Suppressor macrophage treated with lipopolysaccharide for 4 hours (primary cell): Measurements from ENCODE around the gene NDUFC2.
"Not testable (repeated sequence)": the region's sequence is repeated elsewhere in the genome, so short reads cannot be mapped to it uniquely, and the experiment has no call there.

Source experiments
- DNase-seq: peaks from one replicate; pipeline ENCODE4 v3.0.0-alpha.2; 2020

The NDUFC2 gene

GRCh38 chr11:78078218-78079167, 1.2 kb downstream of the NDUFC2 start:
- peak; percentile 16 for DNase-seq

- not testable (repeated sequence) for DNase-seq
These were observed 2.1 kb downstream of the NDUFC2 start for GRCh38 chr11:78077592-78077991.

GRCh38 chr11:78076733-78077403, 2.8 kb downstream of the NDUFC2 start:
- no peak for DNase-seq

- DNase-seq, result no peak
These were observed 4.9 kb downstream of the NDUFC2 start for GRCh38 chr11:78074756-78075155.

- no peak for DNase-seq
These were observed 7.2 kb downstream of the NDUFC2 start for GRCh38 chr11:78072455-78072854.

GRCh38 chr11:78071717-78072116, 7.9 kb downstream of the NDUFC2 start:
- no peak for DNase-seq

- no peak for DNase-seq
These were observed 9.0 kb downstream of the NDUFC2 start for GRCh38 chr11:78070621-78071020.

- DNase-seq, result no peak
These were observed 10.2 kb downstream of the NDUFC2 start for GRCh38 chr11:78069465-78069864.

- DNase-seq, result no peak
These were observed 12.0 kb downstream of the NDUFC2 start for GRCh38 chr11:78067704-78068103.

- DNase-seq, result peak; percentile 39
These were observed 13.2 kb downstream of the NDUFC2 start for GRCh38 chr11:78066471-78066870.

GRCh38 chr11:78065203-78065602, 14.5 kb downstream of the NDUFC2 start:
- DNase-seq, result no peak

GRCh38 chr11:78063440-78064181, 16.1 kb downstream of the NDUFC2 start, which contains the start of gene THRSP:
Gene THRSP, plus strand, starts transcription at chr11:78063861. Its CDS starts 21 bp downstream, at chr11:78063882.
- DNase-seq, result no peak

GRCh38 chr11:78062671-78063070, 17.0 kb downstream of the NDUFC2 start:
- DNase-seq, result no peak

GRCh38 chr11:78061921-78062311, 17.7 kb downstream of the NDUFC2 start:
- no peak for DNase-seq

- no peak for DNase-seq
These were observed 18.4 kb downstream of the NDUFC2 start for GRCh38 chr11:78061088-78061920.

GRCh38 chr11:78060533-78060932, 19.1 kb downstream of the NDUFC2 start:
- no peak for DNase-seq

- not testable (repeated sequence) for DNase-seq
These were observed 19.8 kb downstream of the NDUFC2 start for GRCh38 chr11:78059749-78060328.

- no peak for DNase-seq
These were observed 22.1 kb downstream of the NDUFC2 start for GRCh38 chr11:78057462-78058055.

GRCh38 chr11:78056093-78056492, 23.6 kb downstream of the NDUFC2 start:
- no peak for DNase-seq

GRCh38 chr11:78054971-78055370, 24.7 kb downstream of the NDUFC2 start:
- no peak for DNase-seq
